Mammary epithelial cell (primary cell): ENCODE data around the gene AOC1.

Experiments used
- EZH2 ChIP-seq: IDR thresholded peaks from 2 replicates; pipeline ENCODE4 v1.6.1; 2012; ENCODE audit warnings: low read length, inconsistent platforms, borderline replicate concordance
- TF ChIP-seq, protein P1 (sequence below), 2 donors: IDR thresholded peaks in 1 of 2; conservative IDR thresholded peaks in 1 of 2; 2 replicates each; pipeline ENCODE4 v1.5.1; 2011 to 2012; ENCODE audit warnings: inconsistent platforms in 2 of 2, low read length in 2 of 2, mild to moderate bottlenecking in 2 of 2, control low read depth in 1 of 2, low read depth in 1 of 2; ENCODE audit not compliant: insufficient read depth in 1 of 2; ENCODE audit errors: extremely low read depth in 1 of 2

DNA sequence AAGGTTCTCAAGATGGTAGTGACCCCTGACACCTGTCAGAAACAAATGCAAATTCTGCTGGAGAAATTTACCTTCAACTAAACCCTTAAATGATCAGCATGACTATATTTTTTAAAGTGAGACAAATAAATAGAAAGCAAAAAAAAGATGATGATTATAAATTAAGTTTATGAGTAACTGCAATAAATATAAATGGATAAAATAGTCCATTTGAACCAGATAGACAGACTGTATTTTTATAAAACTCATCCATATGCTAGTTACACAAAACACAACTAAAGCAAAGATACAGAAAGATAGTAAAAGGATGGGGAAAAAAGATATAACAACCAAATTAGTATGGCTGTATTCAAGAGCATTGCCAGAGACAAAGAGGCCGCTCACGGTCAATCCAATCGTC lies 45.9 kb upstream of the AOC1 start:
- TF ChIP-seq, protein P1, sequence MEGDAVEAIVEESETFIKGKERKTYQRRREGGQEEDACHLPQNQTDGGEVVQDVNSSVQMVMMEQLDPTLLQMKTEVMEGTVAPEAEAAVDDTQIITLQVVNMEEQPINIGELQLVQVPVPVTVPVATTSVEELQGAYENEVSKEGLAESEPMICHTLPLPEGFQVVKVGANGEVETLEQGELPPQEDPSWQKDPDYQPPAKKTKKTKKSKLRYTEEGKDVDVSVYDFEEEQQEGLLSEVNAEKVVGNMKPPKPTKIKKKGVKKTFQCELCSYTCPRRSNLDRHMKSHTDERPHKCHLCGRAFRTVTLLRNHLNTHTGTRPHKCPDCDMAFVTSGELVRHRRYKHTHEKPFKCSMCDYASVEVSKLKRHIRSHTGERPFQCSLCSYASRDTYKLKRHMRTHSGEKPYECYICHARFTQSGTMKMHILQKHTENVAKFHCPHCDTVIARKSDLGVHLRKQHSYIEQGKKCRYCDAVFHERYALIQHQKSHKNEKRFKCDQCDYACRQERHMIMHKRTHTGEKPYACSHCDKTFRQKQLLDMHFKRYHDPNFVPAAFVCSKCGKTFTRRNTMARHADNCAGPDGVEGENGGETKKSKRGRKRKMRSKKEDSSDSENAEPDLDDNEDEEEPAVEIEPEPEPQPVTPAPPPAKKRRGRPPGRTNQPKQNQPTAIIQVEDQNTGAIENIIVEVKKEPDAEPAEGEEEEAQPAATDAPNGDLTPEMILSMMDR (conservative IDR thresholded peaks at IDR 0.05 in 1 of 2, IDR thresholded peaks at IDR 0.05 in 1 of 2; ENCODE audit: extremely low read depth in 1 of 2, insufficient read depth in 1 of 2, low read depth in 1 of 2, low read length in 2 of 2) = no peak
- no peak for TF ChIP-seq EZH2
